PC-9 (cell line): Measurements from ENCODE around the gene ISL2.

Experiments used
- CTCF ChIP-seq: fragments of 200-600 bp; sonication (generic); conservative IDR thresholded peaks from 2 replicates; pipeline ENCODE4 v1.6.1; 2017; ENCODE audit warnings: mixed run types, antibody characterized with exemption, mild to moderate bottlenecking, moderate library complexity
- EZH2 ChIP-seq: fragments of 200-600 bp; sonication (generic); IDR thresholded peaks from 2 replicates; pipeline ENCODE4 v1.8.0; 2017; ENCODE audit warnings: antibody characterized with exemption, low read depth

GRCh38 chr15:76386926-76387325, 50.4 kb downstream of the ISL2 start:
- TF ChIP-seq CTCF (no peak), EZH2 (no peak)
